ENCODE measurements around the gene SCRT2.

The SCRT2 gene

GRCh38 chr20:672963-673602 lies 2.5 kb downstream of the SCRT2 start:
- DNase-seq (ENCODE audit: low read depth in 3 of 3) = no peak

- no peak for DNase-seq (ENCODE audit: low read depth in 3 of 3)
Observed at GRCh38 chr20:671252-672030, 4.2 kb downstream of the SCRT2 start.

- no peak for DNase-seq (ENCODE audit: low read depth in 3 of 3)
Observed at GRCh38 chr20:669573-669972, 6.0 kb downstream of the SCRT2 start.

- DNase-seq (ENCODE audit: low read depth in 3 of 3) = no peak
Observed at GRCh38 chr20:668638-669037, 7.0 kb downstream of the SCRT2 start.

GRCh38 chr20:668050-668449 lies 7.6 kb downstream of the SCRT2 start:
- no peak for DNase-seq (ENCODE audit: low read depth in 3 of 3)

GRCh38 chr20:667351-668034 lies 8.1 kb downstream of the SCRT2 start:
- DNase-seq (ENCODE audit: low read depth in 3 of 3) = peak; percentile 29 to 41 (median 39)

GRCh38 chr20:666877-667276 lies 8.7 kb downstream of the SCRT2 start:
- DNase-seq (ENCODE audit: low read depth in 3 of 3) = no peak

- no peak for DNase-seq (ENCODE audit: low read depth in 3 of 3)
Observed at GRCh38 chr20:665276-665675, 10.3 kb downstream of the SCRT2 start.

- no peak for DNase-seq (ENCODE audit: low read depth in 3 of 3)
Observed at GRCh38 chr20:664576-664975, 11.0 kb downstream of the SCRT2 start.

- no peak for DNase-seq (ENCODE audit: low read depth in 3 of 3)
Observed at GRCh38 chr20:664151-664550, 11.5 kb downstream of the SCRT2 start.

GRCh38 chr20:663315-664090 lies 12.1 kb downstream of the SCRT2 start:
- DNase-seq (ENCODE audit: low read depth in 3 of 3) = no peak

GRCh38 chr20:662277-663192 lies 13.1 kb downstream of the SCRT2 start:
- DNase-seq (ENCODE audit: low read depth in 3 of 3) = no peak

GRCh38 chr20:661474-662270 lies 13.9 kb downstream of the SCRT2 start:
- no peak for DNase-seq (ENCODE audit: low read depth in 3 of 3)

- DNase-seq (ENCODE audit: low read depth in 3 of 3) = no peak
Observed at GRCh38 chr20:658731-659291, 16.8 kb downstream of the SCRT2 start.

GRCh38 chr20:658202-658601 lies 17.4 kb downstream of the SCRT2 start:
- no peak for DNase-seq (ENCODE audit: low read depth in 3 of 3)

- no peak for DNase-seq (ENCODE audit: low read depth in 3 of 3)
Observed at GRCh38 chr20:655726-656624, 19.6 kb downstream of the SCRT2 start.

GRCh38 chr20:654417-654750 lies 21.2 kb downstream of the SCRT2 start:
- DNase-seq (ENCODE audit: low read depth in 3 of 3) = no peak

- no peak for DNase-seq (ENCODE audit: low read depth in 3 of 3)
Observed at GRCh38 chr20:653590-654416, 21.8 kb downstream of the SCRT2 start.

Data from stimulated activated CD4-positive, alpha-beta T cell treated with anti-CD3 and anti-CD28 coated beads, TNF-alpha, amount 100 ng/mL, for 4 hours (primary cell).